Esophagus muscularis mucosa (tissue), 4 donors: ENCODE measurements around the gene THSD4.

Experiments used
- CTCF ChIP-seq, 3 experiments: fragments of 200-600 bp in 2 of 3; fragments of 450-650 bp in 1 of 3; sonication (generic) in 2 of 3; IDR thresholded peaks; one replicate each; pipeline ENCODE4 v1.5.1; 2017 to 2019; ENCODE audit warnings: antibody characterized with exemption in 3 of 3, mild to moderate bottlenecking in 2 of 3, moderate library complexity in 1 of 3
- EP300 ChIP-seq: sonication (generic); formaldehyde crosslinking; IDR thresholded peaks from one replicate; pipeline ENCODE4 v1.6.1; 2017; ENCODE audit warnings: antibody characterized with exemption
- POLR2A ChIP-seq: fragments of 450-650 bp; IDR thresholded peaks from one replicate; pipeline ENCODE4 v1.6.1; 2017; ENCODE audit warnings: antibody characterized with exemption, moderate library complexity, mild to moderate bottlenecking, low read depth
- POLR2AphosphoS5 ChIP-seq, 2 donors: sonication (generic); formaldehyde crosslinking; IDR thresholded peaks; one replicate each; pipeline ENCODE4 v1.6.1; 2017; ENCODE audit warnings: antibody characterized with exemption in 2 of 2

- no peak for TF ChIP-seq CTCF (IDR thresholded peaks at IDR 0.05)
- no peak for TF ChIP-seq POLR2A
- no peak for TF ChIP-seq POLR2AphosphoS5 (IDR thresholded peaks at IDR 0.05)
- no peak for TF ChIP-seq EP300
These were observed 347.9 kb downstream of the THSD4 start for GRCh38 chr15:71463156-71463665.
